GM19351 (cell line): ENCODE measurements around the gene CTSZ.
"Not testable (repeated sequence)": the region's sequence is repeated elsewhere in the genome, so short reads cannot be mapped to it uniquely, and the experiment has no call there.

Source experiments
- ATAC-seq: cut with Tn5 transposase; IDR thresholded peaks from one replicate; pipeline ENCODE4 v1.9.1; 2021; ENCODE audit warnings: mild to moderate bottlenecking, moderate library complexity; ENCODE audit not compliant: unreplicated experiment

CTSZ gene

GRCh38 chr20:59014680-59015389, 7.8 kb upstream of the CTSZ start:
- ATAC-seq: no peak

- no peak for ATAC-seq
Observed at GRCh38 chr20:59013959-59014608, 7.0 kb upstream of the CTSZ start.

- ATAC-seq: no peak
Observed at GRCh38 chr20:59013031-59013951, 6.2 kb upstream of the CTSZ start.

- not testable (repeated sequence) for ATAC-seq
Observed at GRCh38 chr20:59011874-59012157, 4.8 kb upstream of the CTSZ start.

DNA sequence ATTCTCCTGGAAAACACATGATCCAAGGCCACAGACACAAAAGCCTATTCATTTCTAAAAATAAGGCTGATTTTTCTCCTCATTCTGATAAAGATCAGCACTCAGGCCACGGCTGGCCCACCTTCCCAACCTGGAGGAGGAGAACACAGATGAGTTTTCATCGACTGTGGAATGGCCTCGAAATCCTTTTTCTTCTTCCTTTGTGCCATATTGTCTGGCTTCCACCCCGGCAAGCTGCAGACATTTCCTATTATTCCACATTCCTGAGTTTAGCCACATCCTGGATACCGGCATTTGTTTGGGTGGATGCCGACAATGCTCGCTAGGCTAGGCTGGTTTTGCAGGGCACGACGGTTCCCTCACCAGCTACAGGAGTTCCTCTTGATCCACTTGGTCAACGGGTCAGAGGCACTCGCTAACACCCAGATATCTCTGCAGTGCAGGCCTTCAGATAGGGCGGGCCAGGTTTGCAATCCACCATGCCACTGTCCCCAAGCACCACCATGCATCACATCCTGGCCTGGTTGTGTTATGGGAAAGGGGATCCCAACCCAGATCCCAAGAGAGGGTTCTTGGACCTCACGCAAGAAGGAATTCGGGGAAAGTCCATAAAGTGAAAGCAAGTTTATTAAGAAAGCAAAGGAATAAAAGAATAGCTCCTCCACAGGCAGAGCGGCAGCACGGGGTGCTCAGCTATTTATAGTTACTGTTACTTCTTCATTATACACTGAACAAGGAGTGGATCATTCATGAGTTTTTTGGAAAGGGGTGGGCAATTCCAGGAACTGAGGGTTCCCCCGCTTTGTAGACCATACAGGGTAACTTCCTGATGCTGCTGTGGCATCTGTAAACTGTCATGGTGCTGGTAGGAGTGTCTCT, 4.2 kb upstream of the CTSZ start:
- no peak for ATAC-seq

- no peak for ATAC-seq
Observed at GRCh38 chr20:59010321-59010994, 3.4 kb upstream of the CTSZ start.

GRCh38 chr20:59008715-59009336, 1.8 kb upstream of the CTSZ start:
- no peak for ATAC-seq

- peak; percentile 40 for ATAC-seq
Observed at GRCh38 chr20:59007665-59008511, 834 bp upstream of the CTSZ start.

- no peak for ATAC-seq
Observed at GRCh38 chr20:59006167-59006863, 739 bp downstream of the CTSZ start.

DNA sequence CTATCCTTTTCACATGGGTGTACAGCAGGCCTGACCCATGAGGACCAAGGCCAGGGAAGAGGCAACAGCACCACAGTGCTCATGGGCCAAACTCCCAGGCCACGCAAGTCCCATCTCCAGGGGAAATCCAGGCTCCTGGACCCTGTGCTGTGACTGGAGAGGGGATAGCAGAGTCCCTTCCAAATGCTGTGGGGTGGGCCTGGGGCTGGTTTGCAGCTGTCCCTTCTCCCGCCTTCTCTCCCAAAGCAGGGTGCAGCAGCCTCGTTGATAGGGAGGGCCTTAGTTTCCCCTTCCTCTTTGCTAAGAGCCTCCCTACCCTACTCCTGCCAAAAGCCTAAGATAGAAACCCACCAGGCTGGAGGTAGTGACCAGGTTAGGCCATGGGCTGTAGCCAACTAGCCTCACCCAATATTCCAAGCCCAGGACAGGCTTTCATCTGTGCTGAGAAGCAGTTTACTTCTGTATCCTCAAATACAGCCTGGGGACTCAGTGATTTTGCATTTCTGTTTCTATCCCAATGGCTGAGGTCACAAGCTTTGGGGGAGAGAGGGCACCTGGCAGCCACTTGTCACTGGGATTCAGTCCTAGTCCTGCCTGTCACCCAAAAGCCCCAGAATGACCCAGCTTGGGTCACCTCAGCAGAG, 1.4 kb downstream of the CTSZ start:
- no peak for ATAC-seq

DNA sequence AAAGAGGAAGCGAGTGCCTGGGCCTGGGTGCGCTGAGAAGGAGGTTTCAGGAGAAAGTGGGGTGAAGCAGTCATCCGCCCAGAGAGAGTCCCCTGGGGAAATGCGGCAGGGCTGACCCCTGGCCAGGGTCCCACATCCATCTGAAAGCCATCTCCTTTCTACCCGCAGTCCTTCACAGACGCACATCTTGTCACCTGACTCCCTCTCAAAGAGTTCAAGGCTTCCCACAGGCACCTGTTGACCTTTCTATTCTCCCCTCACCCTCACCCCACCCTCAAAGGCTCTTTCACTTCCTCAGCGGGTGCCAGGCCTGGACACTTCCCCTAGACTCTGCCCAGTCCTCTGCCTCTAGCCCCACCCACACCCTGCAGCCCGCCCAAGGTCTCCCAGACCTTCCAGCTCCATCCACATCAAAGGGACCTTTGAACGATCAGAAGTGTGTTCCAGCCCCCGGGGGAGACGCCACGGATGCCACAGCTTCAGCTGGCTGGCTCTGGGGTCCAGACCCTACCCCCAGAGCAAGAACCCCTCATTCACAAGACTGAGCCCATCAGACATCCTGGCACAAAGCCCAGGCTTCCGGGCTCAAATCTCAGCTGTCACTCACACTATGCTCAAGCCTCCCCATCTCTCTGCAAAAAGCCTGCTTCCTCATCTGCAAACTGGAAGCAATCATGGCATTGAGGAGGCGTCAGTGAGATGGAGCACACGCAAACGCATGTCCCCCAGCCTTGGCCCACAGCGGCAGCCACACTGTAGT, 2.1 kb downstream of the CTSZ start:
- peak; percentile 57 for ATAC-seq

GRCh38 chr20:59004493-59004762, 2.6 kb downstream of the CTSZ start:
- no peak for ATAC-seq

GRCh38 chr20:59003836-59004492, 3.1 kb downstream of the CTSZ start:
- ATAC-seq: no peak

DNA sequence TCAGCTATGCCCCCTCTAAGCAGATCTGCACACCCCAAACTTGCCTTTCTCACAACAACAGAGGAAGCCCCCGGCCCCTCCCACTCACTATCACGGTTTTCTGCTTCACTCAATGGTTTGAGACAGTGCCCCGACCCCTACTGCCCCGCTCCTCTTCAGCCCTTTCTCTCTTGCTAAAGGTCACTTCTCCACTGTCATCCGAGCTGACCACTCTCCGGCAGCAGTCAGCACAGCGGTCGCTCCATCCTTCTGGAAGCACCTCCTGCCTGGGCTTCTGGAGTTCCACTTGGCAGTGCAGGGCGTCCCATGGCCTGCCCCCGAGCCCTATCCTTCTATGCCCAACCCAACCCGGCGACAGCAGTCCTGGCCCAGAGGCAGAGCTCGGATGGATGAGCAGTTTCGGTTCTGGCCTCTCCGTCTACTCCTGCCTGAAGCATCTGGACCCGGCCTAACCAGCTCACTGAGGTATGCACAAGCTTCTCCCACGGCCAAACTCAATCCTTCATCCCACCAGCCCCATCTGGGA, 4.1 kb downstream of the CTSZ start:
- ATAC-seq: no peak

DNA sequence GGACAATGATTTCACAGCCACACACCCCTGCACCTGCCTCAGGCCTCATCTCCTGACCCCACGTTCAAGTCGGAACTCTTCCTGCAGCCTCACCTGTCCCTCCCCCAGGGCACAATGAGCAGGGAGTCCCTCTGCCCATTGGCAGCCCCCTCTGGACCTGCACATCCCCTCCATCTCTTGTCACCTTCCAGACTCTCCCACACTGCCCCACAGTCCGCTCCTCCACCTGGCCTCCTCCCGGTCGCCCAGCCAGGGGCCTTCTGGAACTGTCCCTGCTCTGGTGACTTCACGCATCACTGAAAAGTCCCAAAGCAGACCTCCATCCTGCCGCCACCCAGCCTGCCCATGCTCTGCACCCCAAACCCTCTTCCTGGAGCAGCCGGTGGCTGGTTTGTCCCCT, 4.7 kb downstream of the CTSZ start:
- no peak for ATAC-seq

GRCh38 chr20:59001449-59002171, 5.4 kb downstream of the CTSZ start:
- no peak for ATAC-seq
